Loucy (cell line): ENCODE data around the gene ARL4D.
"Not testable (repeated sequence)": the region's sequence is repeated elsewhere in the genome, so short reads cannot be mapped to it uniquely, and the experiment has no call there.

Experiments
- H2AFZ ChIP-seq: fragments of 200-600 bp; sonication (generic); 2 replicates; pipeline ENCODE4 v1.6.0; 2016; ENCODE audit warnings: antibody characterized with exemption, mild to moderate bottlenecking, low read length, moderate library complexity
- H3F3A ChIP-seq: fragments of 200-600 bp; 2 replicates; pipeline ENCODE4 v1.6.0; 2016; ENCODE audit warnings: antibody characterized with exemption, low read depth, mild to moderate bottlenecking
- H3K27me3 ChIP-seq: fragments of 200-600 bp; sonication (generic); 2 replicates; pipeline ENCODE4 v1.6.1; 2014; ENCODE audit warnings: low read length, mild to moderate bottlenecking; ENCODE audit not compliant: insufficient read depth, poor library complexity, severe bottlenecking
- H3K36me3 ChIP-seq: fragments of 200-600 bp; sonication (generic); 2 replicates; pipeline ENCODE4 v1.6.1; 2016; ENCODE audit warnings: low read length; ENCODE audit not compliant: insufficient read depth
- H3K4me1 ChIP-seq: fragments of 200-600 bp; sonication (generic); 2 replicates; pipeline ENCODE4 v1.5.1; 2014; ENCODE audit warnings: low read length, mild to moderate bottlenecking; ENCODE audit not compliant: insufficient read depth, poor library complexity, severe bottlenecking
- H3K4me2 ChIP-seq: fragments of 200-600 bp; sonication (generic); 2 replicates; pipeline ENCODE4 v1.6.0; 2014; ENCODE audit warnings: antibody characterized with exemption, low read length, low read depth, mild to moderate bottlenecking; ENCODE audit not compliant: poor library complexity, severe bottlenecking
- H3K4me3 ChIP-seq: fragments of 200-600 bp; sonication (generic); 2 replicates; pipeline ENCODE4 v1.5.1; 2014; ENCODE audit warnings: low read length, mild to moderate bottlenecking, mixed read lengths; ENCODE audit not compliant: poor library complexity, severe bottlenecking
- H3K79me2 ChIP-seq: fragments of 200-600 bp; sonication (generic); 2 replicates; pipeline ENCODE4 v1.6.1; 2014; ENCODE audit warnings: low read length; ENCODE audit not compliant: insufficient read depth
- H3K9ac ChIP-seq: fragments of 200-600 bp; sonication (generic); 2 replicates; pipeline ENCODE4 v1.6.0; 2014; ENCODE audit warnings: mild to moderate bottlenecking, low read depth, low read length, moderate library complexity; ENCODE audit not compliant: poor library complexity, severe bottlenecking
- H3K9me2 ChIP-seq: fragments of 200-600 bp; sonication (generic); replicated peaks from 2 replicates; pipeline ENCODE4 v1.6.1; 2016; ENCODE audit warnings: low read depth, low read length, mixed read lengths
- H3K9me3 ChIP-seq: fragments of 200-600 bp; sonication (generic); 2 replicates; pipeline ENCODE4 v1.6.1; 2014; ENCODE audit warnings: mild to moderate bottlenecking, antibody characterized with exemption, low read length, low read depth; ENCODE audit not compliant: insufficient read depth
- H4K20me1 ChIP-seq: fragments of 200-600 bp; sonication (generic); 2 replicates; pipeline ENCODE4 v1.6.0; 2014; ENCODE audit warnings: antibody characterized with exemption, low read length, mild to moderate bottlenecking; ENCODE audit not compliant: insufficient read depth, poor library complexity, severe bottlenecking
- CTCF ChIP-seq: fragments of 200-600 bp; sonication (generic); conservative IDR thresholded peaks from 2 replicates; pipeline ENCODE4 v1.5.1; 2014; ENCODE audit warnings: mild to moderate bottlenecking, antibody characterized with exemption, low read length
- EZH2phosphoT487 ChIP-seq: fragments of 200-600 bp; IDR thresholded peaks from 2 replicates; pipeline ENCODE4 v1.6.1; 2018; ENCODE audit warnings: antibody characterized with exemption, mild to moderate bottlenecking, moderate library complexity, borderline replicate concordance

ARL4D gene

GRCh38 chr17:43412166-43412565, 13.4 kb downstream of the ARL4D start:
- Histone ChIP-seq H3K27me3 (no peaks in the 10 kb centered on the region), H3K36me3 (no peaks in the 10 kb centered on the region), H3F3A (no peaks in the 10 kb centered on the region), H3K4me1 (no peaks in the 10 kb centered on the region), H3K9me2 (no peaks in the 10 kb centered on the region), H3K79me2 (no peaks in the 10 kb centered on the region), H2AFZ (no peak overlapping the region), H3K4me3 (no peak overlapping the region), H4K20me1 (no peaks in the 10 kb centered on the region), H3K4me2 (no peak overlapping the region), H3K9me3 (no peaks in the 10 kb centered on the region), H3K9ac (no peak overlapping the region)
- TF ChIP-seq CTCF (no peak), EZH2phosphoT487 (no peak)

- no peaks in the 10 kb centered on the region for H3K36me3 ChIP-seq
- H2AFZ ChIP-seq = no peak overlapping the region
- H3F3A ChIP-seq = no peaks in the 10 kb centered on the region
- no peaks in the 10 kb centered on the region for H3K9me2 ChIP-seq
- no peak overlapping the region for H3K9ac ChIP-seq
- no peaks in the 10 kb centered on the region for H3K9me3 ChIP-seq
- H3K79me2 ChIP-seq = no peaks in the 10 kb centered on the region
- TF ChIP-seq CTCF (no peak), EZH2phosphoT487 (no peak)
- no peaks in the 10 kb centered on the region for H4K20me1 ChIP-seq
- H3K4me2 ChIP-seq = no peak overlapping the region
- no peak overlapping the region for H3K4me3 ChIP-seq
- no peaks in the 10 kb centered on the region for H3K27me3 ChIP-seq
- H3K4me1 ChIP-seq = no peaks in the 10 kb centered on the region
Observed at GRCh38 chr17:43416998-43417890, 18.5 kb downstream of the ARL4D start.

- Histone ChIP-seq H2AFZ (no peak overlapping the region), H3K4me3 (no peak overlapping the region)
Observed at GRCh38 chr17:43418441-43419374, 19.9 kb downstream of the ARL4D start.

GRCh38 chr17:43419375-43419882, 20.6 kb downstream of the ARL4D start:
- not testable (repeated sequence) for H4K20me1 ChIP-seq, H3K27me3 ChIP-seq, H3K4me1 ChIP-seq, H3F3A ChIP-seq, H3K9ac ChIP-seq, H3K9me2 ChIP-seq, H3K9me3 ChIP-seq, H2AFZ ChIP-seq, H3K4me3 ChIP-seq, H3K4me2 ChIP-seq, H3K36me3 ChIP-seq, H3K79me2 ChIP-seq

More at GRCh38 chr17:43418441-43419374, 19.9 kb downstream of the ARL4D start:
- Histone ChIP-seq H3K4me2 (no peak overlapping the region), H3K36me3 (no peaks in the 10 kb centered on the region), H3K4me1 (no peaks in the 10 kb centered on the region), H4K20me1 (no peaks in the 10 kb centered on the region), H3K79me2 (no peaks in the 10 kb centered on the region), H3K9me2 (no peaks in the 10 kb centered on the region), H3F3A (no peaks in the 10 kb centered on the region), H3K27me3 (no peaks in the 10 kb centered on the region), H3K9me3 (no peaks in the 10 kb centered on the region), H3K9ac (no peak overlapping the region)
- TF ChIP-seq CTCF = no peak
- no peak for TF ChIP-seq EZH2phosphoT487
